Left hindlimb (tissue), 1 donor: Measurements from ENCODE around the gene CHD5.
"Not testable (repeated sequence)": the region's sequence is repeated elsewhere in the genome, so short reads cannot be mapped to it uniquely, and the experiment has no call there.

Experiments
- DNase-seq: peaks from one replicate; pipeline ENCODE4 v3.0.0-alpha.2; 2018

CHD5 gene

DNA sequence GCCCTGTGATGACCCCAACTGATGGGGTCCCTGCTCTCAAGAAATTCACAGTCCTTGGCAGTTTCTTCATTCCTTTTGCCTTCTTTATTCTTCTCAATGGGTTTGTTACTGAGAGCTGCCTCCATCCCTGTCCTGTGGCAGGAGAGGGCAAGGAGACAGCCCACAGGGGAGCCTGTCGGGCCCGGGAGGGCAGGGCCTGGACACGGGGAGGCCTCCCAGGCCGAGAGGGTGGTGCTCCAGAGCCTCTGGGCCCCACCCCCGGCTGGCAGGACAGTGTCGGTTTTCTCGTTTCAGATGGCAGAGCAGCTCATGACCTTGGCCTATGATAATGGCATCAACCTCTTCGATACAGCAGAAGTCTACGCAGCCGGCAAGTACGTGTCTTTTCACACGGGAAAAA, 98.2 kb downstream of the CHD5 start:
- DNase-seq: no peak

- peak; percentile 63 for DNase-seq
These were observed 99.7 kb downstream of the CHD5 start for GRCh38 chr1:6080469-6080868.

- no peak for DNase-seq
These were observed 102.2 kb downstream of the CHD5 start for GRCh38 chr1:6077919-6078318.

DNA sequence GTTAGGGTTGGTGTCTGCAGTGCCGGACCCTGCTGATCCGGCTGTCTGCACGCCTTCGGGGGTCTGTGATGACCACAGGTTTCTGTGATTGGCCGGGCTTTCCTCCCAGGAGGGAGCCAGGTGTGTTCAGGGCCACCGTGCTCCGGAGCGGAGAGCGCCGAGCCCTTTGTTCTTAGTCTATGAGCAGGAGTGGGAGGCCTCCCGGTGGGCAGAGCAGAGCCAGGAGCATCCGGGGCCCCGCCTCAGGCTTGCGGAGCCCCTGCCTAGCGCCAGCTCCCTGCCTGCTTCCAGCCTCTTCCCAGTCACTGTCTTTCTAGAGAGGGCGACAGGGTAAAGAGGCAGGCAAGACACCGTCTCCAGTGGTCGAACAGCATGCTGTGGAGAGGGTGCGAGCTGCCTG, 102.6 kb downstream of the CHD5 start:
- DNase-seq: no peak

GRCh38 chr1:6077061-6077460, 103.1 kb downstream of the CHD5 start:
- not testable (repeated sequence) for DNase-seq

- no peak for DNase-seq
These were observed 104.4 kb downstream of the CHD5 start for GRCh38 chr1:6075748-6076147.

DNA sequence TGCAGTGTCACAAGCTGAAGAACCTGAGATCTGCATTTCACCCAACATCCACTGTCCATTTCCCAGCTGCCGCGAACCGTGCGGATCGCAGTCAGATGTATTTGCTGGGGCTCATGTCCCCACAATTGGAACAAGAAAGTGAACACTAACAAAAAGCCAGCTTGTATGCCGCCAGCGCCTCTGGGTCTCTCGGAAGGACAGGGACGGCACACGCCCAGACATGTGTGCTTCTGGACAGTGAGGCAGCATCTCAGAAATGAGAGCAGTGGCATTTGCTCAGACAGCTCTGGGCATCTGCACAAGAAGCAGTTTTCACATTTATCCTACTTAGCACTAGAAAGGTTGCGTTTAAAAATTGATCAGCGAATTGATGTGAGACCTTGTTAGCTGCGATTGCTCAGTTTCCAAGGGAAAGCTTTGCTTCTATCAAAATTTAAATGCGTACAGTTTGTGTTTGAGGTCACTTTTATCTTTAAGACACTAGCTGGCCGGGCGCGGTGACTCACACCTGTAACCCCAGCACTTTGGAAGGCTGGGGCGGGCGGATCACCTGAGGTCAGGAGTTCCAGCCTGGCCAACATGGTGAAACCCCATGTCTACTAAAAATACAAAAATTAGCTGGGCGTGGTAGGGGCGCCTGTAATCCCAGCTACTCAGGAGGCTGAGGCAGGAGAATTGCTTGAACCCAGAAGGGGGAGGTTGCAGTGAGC, 105.8 kb downstream of the CHD5 start:
- DNase-seq: no peak

DNA sequence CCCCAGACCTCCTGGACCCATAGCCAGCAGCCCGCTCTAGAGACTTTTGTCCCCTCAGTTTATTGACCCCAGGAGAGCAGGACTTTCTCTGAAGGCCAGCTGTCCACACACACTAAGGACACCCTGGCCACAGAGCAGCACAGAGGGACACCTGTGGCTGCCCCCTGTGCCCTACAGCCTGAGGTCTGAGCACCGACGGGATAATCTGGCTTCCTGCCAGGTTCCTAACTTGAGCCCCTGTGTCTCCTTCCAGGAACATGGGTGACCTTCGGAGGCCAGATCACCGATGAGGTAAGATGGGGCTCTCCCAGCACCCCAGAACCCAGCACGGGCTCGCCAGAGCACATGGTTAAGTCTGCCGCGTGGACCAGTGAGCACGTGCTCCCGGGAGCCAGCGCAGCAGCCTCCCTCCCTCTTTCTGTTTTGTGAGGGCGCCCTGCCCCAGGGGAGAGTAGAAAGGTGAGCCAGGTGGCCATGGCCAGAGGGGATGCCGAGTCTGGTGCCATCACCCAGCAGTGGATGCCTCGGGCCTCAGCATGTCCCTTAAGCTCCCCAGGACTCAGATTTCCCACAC, 106.6 kb downstream of the CHD5 start:
- DNase-seq: no peak

DNA sequence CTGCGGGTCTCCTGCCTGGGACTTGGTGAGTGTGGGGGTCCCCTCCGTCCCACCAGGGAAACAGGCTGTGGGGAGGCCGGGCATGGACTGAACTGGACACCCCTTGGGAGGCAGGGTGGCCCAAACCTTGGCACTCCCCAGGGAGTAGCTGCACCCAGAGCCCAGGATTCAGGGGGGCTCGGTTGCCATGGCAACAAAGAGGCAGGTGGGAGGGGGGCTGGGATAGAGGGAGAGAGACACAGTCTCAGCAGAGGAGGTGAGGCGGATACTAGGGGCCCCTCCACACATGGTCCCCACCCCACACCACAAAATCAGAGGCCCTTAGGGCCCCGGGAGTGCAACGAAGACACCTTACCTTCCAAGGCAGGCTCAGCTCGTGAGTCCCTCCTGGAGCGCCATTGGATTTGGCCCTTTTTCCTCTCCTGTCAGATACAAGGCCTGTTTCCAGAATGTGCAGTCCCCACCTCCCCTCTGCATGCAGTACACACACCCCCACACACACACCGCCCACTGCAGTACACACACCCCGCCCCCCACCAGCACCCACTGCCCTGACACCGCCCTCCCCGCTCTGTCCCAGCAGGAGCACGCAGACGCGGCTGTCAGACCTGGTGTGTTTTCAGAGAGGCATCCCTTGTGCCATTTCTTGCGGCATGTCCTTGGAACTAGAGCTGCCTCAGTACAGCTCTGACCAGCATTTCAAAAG, 107.2 kb downstream of the CHD5 start:
- no peak for DNase-seq

DNA sequence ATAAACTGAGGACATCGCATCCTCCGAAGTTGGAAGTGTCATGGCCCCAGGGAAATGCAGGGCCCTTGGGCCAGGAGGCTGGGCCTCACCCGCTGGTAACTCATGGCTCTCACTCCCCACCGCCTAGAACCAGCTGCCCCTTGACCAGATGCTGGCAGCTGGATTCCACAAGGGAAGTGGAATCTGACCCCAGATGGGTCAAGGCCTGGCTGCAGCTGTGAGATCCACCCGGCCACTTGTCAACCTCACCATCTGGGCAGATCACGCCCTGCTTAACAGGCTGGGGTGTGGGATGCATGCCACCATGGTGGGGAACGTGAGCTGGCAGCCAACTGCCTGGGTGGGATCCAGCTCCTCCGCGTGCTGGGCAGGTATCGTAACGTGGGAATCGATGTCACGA, 108.9 kb downstream of the CHD5 start:
- no peak for DNase-seq

DNA sequence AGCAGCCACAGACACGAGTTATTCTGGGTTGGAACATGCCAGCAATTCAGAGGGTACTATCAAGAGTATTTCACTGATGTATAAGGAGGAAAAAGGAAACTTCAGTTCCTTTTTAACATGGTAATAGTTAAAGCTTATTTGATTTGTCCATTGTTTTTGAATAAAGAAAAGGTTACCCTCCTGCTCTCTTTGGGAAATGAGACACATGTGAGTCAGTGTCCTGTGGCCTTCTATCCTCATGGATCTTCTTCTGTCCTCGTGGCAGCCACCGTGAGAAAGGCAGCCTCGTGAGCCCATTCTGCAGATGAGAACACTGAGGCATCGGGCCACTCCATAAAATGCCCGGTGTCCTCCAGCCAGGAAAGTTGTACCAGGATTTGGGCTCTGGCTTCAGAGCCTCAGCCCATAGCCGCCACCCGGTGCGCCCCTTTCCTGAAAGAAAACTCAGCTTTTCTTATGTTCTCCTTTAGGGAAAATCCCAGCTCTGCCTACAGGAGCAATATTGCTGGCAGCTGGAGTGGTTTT, 109.6 kb downstream of the CHD5 start:
- DNase-seq: no peak

DNA sequence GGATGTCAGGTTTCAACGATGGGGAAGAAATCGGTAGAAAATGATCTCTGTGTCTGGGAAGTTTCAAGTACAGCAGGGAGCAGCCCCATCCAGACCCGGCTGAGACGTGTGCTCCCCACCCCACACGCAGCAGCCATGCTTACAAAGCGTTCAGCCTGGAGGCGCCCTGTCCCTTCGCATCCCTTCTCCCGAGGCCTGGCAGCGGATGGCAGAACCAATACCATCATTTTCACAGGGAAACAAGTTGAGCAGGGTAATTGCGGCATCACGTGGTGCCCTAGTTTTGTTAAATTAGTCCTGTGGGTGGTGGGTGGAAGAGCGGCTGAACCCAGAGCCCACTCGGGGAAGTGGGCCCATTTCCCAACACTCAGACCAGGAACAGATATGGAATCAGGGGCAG, 110.5 kb downstream of the CHD5 start:
- no peak for DNase-seq

- no peak for DNase-seq
These were observed 111.2 kb downstream of the CHD5 start for GRCh38 chr1:6068932-6069331.

- DNase-seq: no peak
These were observed 112.0 kb downstream of the CHD5 start for GRCh38 chr1:6068073-6068472.

DNA sequence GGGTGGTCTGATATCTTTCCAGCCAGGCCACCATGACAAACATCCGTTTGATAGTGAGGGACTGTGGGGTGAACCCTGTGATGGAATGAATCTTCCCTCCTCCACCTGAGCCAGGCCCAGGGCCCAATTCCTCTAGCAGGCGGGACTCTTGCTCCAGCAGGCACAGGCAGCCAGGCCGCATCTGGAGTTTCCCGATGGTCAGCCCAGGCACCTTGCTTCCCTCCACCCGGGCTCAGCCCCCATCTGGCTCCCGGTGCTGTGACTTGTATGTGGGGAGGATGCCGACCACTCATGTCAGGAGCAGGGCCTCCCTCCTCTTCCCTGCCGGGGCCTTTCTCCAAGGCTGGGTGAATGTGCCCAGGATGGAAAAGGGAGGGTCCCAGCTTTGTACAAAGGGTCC, 113.4 kb downstream of the CHD5 start:
- no peak for DNase-seq

DNA sequence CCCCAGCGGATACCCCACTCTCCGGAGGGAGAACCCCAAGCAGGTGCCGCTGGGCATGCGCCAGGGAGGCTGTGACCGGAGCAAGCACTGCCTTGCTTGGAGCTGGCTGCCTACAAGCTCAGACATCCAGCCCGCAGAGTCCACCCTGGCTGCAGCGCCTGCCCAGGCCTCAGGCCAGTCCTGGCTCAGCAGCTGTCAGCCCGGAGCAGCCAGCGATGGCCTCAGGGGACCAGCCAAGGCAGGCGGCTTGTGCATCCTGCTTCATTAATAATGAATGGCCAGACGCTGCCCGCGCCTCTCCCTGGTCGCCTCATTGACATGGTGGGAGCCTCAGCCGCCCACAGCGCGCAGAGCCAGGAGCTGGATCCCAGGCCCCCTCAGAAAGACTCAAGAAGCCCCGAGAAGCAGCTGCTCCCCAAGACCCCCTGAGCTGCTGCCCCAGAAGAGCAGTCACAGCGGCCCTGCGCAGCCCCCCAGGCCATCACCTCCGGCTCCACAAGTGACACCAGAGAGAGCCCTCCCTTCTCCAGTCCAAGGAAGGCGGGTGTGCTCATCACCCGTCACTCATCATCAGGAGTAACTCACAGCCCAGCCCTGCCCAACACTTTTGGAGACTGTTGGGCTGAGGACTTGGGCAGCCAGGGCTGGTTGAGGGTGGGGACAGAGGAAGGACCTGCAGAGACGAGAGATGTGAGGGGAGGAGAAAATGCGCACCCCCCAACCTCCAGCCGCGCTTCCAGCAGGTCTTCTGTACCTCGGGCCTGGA, 114.8 kb downstream of the CHD5 start:
- DNase-seq: no peak

GRCh38 chr1:6063532-6064053, 116.5 kb downstream of the CHD5 start:
- not testable (repeated sequence) for DNase-seq

GRCh38 chr1:6062670-6063069, 117.5 kb downstream of the CHD5 start:
- DNase-seq: no peak

DNA sequence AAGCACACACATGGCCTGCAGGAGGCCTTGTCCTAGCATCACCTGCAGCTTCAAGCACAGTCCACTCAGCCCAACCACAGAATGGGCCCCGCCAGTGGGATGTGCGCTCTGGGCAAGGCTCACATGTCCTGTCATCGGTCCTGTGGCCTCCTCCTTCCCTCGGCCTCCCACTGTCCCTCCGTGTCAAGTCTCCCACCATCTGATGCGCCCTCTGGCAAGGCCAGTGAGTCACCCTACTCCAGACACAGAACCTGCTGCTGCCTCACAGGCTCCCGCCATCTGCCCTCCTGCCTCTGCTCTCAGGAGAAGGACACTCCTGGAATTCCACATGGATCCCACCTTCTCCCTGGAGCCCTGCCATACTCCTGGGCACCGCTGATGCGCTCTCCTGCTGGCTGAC, 120.3 kb downstream of the CHD5 start:
- no peak for DNase-seq

- no peak for DNase-seq
These were observed 122.8 kb downstream of the CHD5 start for GRCh38 chr1:6057170-6057845.

DNA sequence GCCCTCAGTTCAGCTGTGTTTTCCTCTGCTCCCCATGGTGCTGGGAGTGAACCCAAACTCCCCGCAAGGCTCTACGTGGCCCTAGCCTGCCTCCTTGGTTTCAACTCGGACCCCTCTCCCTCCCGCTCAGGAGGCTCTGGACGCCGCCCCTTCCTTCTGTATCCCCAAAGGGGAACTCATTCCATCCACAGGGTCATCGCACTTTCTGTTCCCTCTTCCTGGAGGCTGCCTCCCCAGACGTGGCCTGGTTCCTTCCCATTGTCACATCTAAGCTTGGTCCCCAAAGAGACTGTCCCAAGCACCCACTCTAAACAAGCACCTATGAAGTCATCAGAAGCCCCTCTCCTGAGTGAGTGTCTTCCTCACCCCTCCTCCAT, 123.6 kb downstream of the CHD5 start:
- DNase-seq: no peak

DNA sequence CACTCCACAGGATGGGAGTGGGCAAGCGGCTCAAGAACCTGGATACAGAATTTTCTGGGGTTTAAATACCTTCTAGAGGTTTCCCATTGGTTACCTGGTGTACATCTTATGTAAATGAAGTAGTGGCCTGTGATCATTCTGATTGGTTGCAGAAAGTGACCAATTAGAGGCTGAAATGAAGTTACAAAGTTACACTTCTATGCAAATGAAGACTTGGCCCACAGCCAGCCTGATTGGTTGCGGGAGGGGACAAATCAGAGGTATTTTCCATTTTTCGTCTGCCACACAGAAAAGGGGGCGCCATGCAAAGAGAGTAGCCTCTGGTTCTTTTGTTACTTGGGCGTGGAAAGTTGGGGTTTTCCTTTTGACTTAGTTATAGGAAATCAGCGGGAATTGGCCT, 125.5 kb downstream of the CHD5 start:
- DNase-seq: no peak

GRCh38 chr1:6053206-6053546, 126.9 kb downstream of the CHD5 start:
- DNase-seq: no peak
